Measurements from ENCODE around the gene JMJD6. TPM values are rescaled to one million over a fixed set of nuclear protein-coding genes. Genes with fewer than 3 reads are reported as not detected.

JMJD6 gene
- total RNA-seq, 2 donors from 2014 or later = 17.7 to 40.5 TPM

GRCh38 chr17:76681222-76682137 is 44.9 kb downstream of the JMJD6 start:
- intact Hi-C loops (cut with DNase I) = loop anchor here (5.0 kb wide), 1 partner anchor 36 kb away; no protein-coding TSS in a partner anchor
- H3K4me1 ChIP-seq (replicated peaks) = no peaks in the 10 kb centered on the region

GRCh38 chr17:76679239-76679638 is 47.2 kb downstream of the JMJD6 start:
- Histone ChIP-seq H3K4me1 (replicated peaks) (no peaks in the 10 kb centered on the region), H3K27me3 (replicated peaks; ENCODE audit: insufficient read depth) (no peaks in the 10 kb centered on the region), H3K36me3 (no peaks in the 10 kb centered on the region), H3K27ac (no peak overlapping the region), H3K4me3 (no peak overlapping the region), H3K9me3 (no peaks in the 10 kb centered on the region)
- intact Hi-C loops (cut with DNase I) = no loop called here
- no peak for TF ChIP-seq CTCF (IDR thresholded peaks at IDR 0.05)
- DNase-seq (ENCODE audit: low spot score) = no peak
- WGBS = 68% methylated on average over 1 of the region's 1 CpG

More at GRCh38 chr17:76681222-76682137, 44.9 kb downstream of the JMJD6 start:
- Histone ChIP-seq H3K4me3 (no peak overlapping the region), H3K9me3 (no peaks in the 10 kb centered on the region), H3K36me3 (no peaks in the 10 kb centered on the region), H3K27me3 (replicated peaks; ENCODE audit: insufficient read depth) (no peaks in the 10 kb centered on the region), H3K27ac (peak overlapping the region; percentile 13 to 37)
- 37% methylated on average over 16 of the region's 16 CpGs for WGBS
- TF ChIP-seq CTCF (IDR thresholded peaks at IDR 0.05) = peak; percentile 60 to 86 (median 76)
- no peak for TF ChIP-seq POLR2A (IDR thresholded peaks at IDR 0.05)
- TF ChIP-seq POLR2AphosphoS5 (IDR thresholded peaks at IDR 0.05) = peak; percentile 31
- DNase-seq (ENCODE audit: low spot score) = peak; percentile 65

GRCh38 chr17:76678330-76678729 is 48.1 kb downstream of the JMJD6 start:
- TF ChIP-seq CTCF (IDR thresholded peaks at IDR 0.05) = no peak
- TF ChIP-seq POLR2AphosphoS5 (IDR thresholded peaks at IDR 0.05) = no peak

GRCh38 chr17:76677406-76677805 is 49.0 kb downstream of the JMJD6 start:
- H3K27ac ChIP-seq = no peak overlapping the region
- H3K9me3 ChIP-seq = no peaks in the 10 kb centered on the region
- H3K4me3 ChIP-seq = no peak overlapping the region
- H3K36me3 ChIP-seq = no peaks in the 10 kb centered on the region
- 81% methylated on average over 16 of the region's 16 CpGs for WGBS
- intact Hi-C loops (cut with DNase I) = no loop called here
- no peaks in the 10 kb centered on the region for H3K4me1 ChIP-seq (replicated peaks)
- TF ChIP-seq CTCF (IDR thresholded peaks at IDR 0.05) (no peak), POLR2A (IDR thresholded peaks at IDR 0.05) (no peak), POLR2AphosphoS5 (IDR thresholded peaks at IDR 0.05) (no peak)
- no peaks in the 10 kb centered on the region for H3K27me3 ChIP-seq (replicated peaks; ENCODE audit: insufficient read depth)
- DNase-seq (ENCODE audit: low spot score) = no peak

More at GRCh38 chr17:76678330-76678729, 48.1 kb downstream of the JMJD6 start:
- no peaks in the 10 kb centered on the region for H3K36me3 ChIP-seq
- no peak for DNase-seq (ENCODE audit: low spot score)
- intact Hi-C loops (cut with DNase I) = no loop called here
- H3K27me3 ChIP-seq (replicated peaks; ENCODE audit: insufficient read depth) = no peaks in the 10 kb centered on the region
- 61% methylated on average over 12 of the region's 12 CpGs for WGBS
- H3K9me3 ChIP-seq = no peaks in the 10 kb centered on the region
- H3K4me1 ChIP-seq (replicated peaks) = no peaks in the 10 kb centered on the region
- H3K27ac ChIP-seq = no peak overlapping the region
- H3K4me3 ChIP-seq = no peak overlapping the region

GRCh38 chr17:76676629-76677028 is 49.8 kb downstream of the JMJD6 start:
- Histone ChIP-seq H3K27me3 (replicated peaks; ENCODE audit: insufficient read depth) (no peaks in the 10 kb centered on the region), H3K36me3 (no peaks in the 10 kb centered on the region), H3K4me1 (replicated peaks) (no peaks in the 10 kb centered on the region), H3K27ac (no peak overlapping the region), H3K9me3 (no peaks in the 10 kb centered on the region), H3K4me3 (no peak overlapping the region)
- TF ChIP-seq POLR2AphosphoS5 (IDR thresholded peaks at IDR 0.05) = no peak
- TF ChIP-seq CTCF (IDR thresholded peaks at IDR 0.05) = no peak
- TF ChIP-seq POLR2A (IDR thresholded peaks at IDR 0.05) = no peak
- intact Hi-C loops (cut with DNase I) = no loop called here
- WGBS = 90% methylated on average over 6 of the region's 6 CpGs
- no peak for DNase-seq (ENCODE audit: low spot score)
